ENCODE data around the gene NLRP10.

The NLRP10 gene

GRCh38 chr11:7964261-7964660 is 986 bp downstream of the NLRP10 start:
- no peaks in the 10 kb centered on the region for H3K4me1 ChIP-seq (ENCODE audit: insufficient read depth, insufficient read length)
- no peak for TF ChIP-seq ZNF274 (IDR thresholded peaks at IDR 0.05; ENCODE audit: low read depth, low read length)
- no peak for TF ChIP-seq SUZ12 (IDR thresholded peaks at IDR 0.05; ENCODE audit: extremely low read depth, insufficient read depth, insufficient read length)
- no peaks in the 10 kb centered on the region for H3K36me3 ChIP-seq (ENCODE audit: insufficient read depth, insufficient read length, low read length)
- H3K9ac ChIP-seq (ENCODE audit: insufficient read length, low read depth): no peak overlapping the region
- no peaks in the 10 kb centered on the region; the same call in 1 of the 2 replicates for H3K9me3 ChIP-seq (ENCODE audit: insufficient read depth, low read length)
- no peak for DNase-seq (ENCODE audit: low read depth, low spot score)
- no peaks in the 10 kb centered on the region for H3K27me3 ChIP-seq (ENCODE audit: insufficient read depth, insufficient read length)
- H3K4me3 ChIP-seq (ENCODE audit: insufficient read length, low read depth): no peak overlapping the region

DNA sequence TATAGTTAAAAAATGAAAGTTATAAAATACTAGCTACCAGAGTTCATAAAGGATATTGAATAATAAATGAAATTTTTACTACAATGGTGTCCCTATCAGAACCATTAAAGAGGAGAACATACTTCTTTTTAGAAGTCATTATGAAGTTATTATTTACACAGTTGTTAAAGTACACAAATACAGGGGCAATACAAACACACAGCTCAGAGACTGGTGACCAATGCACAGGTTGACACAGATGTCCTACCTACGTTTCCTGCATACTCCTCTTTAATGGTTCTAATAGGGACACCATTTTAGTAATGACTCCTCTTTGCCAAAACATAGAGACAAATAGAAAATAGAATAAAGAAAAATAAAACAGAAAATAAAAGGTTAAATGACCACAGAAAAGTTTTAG is 10.1 kb downstream of the NLRP10 start:
- Histone ChIP-seq H3K9ac (ENCODE audit: insufficient read length, low read depth) (no peak overlapping the region), H3K4me3 (ENCODE audit: insufficient read length, low read depth) (no peak overlapping the region), H3K27me3 (ENCODE audit: insufficient read depth, insufficient read length) (no peaks in the 10 kb centered on the region), H3K36me3 (ENCODE audit: insufficient read depth, insufficient read length, low read length) (no peaks in the 10 kb centered on the region), H3K4me1 (ENCODE audit: insufficient read depth, insufficient read length) (no peaks in the 10 kb centered on the region), H3K9me3 (ENCODE audit: insufficient read depth, low read length) (no peaks in the 10 kb centered on the region)
- no peak for DNase-seq (ENCODE audit: low read depth, low spot score)
- TF ChIP-seq ZNF274 (IDR thresholded peaks at IDR 0.05; ENCODE audit: low read depth, low read length): no peak
- TF ChIP-seq SUZ12 (IDR thresholded peaks at IDR 0.05; ENCODE audit: extremely low read depth, insufficient read depth, insufficient read length): no peak
- TF ChIP-seq YY1 (IDR thresholded peaks at IDR 0.05; ENCODE audit: insufficient read depth, insufficient read length): no peak

DNA sequence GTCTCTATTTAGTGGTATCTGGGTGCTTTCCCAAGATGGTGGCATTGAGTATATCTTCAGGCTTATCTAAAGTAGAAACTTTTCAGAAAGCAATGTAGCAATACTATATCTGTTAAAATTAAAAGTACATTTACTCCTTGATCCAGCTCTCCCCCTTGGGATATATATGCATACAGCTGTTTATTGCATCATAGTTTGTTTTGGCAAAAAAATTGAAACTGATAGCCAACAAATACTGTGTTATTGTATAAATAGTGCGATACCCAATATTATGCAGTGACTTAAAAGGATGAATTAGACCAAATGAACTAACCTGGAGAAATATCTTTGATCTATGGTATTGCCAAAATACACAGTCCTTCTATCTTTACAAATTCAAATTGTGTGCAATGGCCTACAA is 15.3 kb downstream of the NLRP10 start:
- H3K9me3 ChIP-seq (ENCODE audit: insufficient read depth, low read length): peaks cover 4% of the 10 kb centered on the region; the same call in 1 of the 2 replicates
- H3K4me1 ChIP-seq (ENCODE audit: insufficient read depth, insufficient read length): no peaks in the 10 kb centered on the region
- no peaks in the 10 kb centered on the region for H3K27me3 ChIP-seq (ENCODE audit: insufficient read depth, insufficient read length)
- TF ChIP-seq ZNF274 (IDR thresholded peaks at IDR 0.05; ENCODE audit: low read depth, low read length) (no peak), SUZ12 (IDR thresholded peaks at IDR 0.05; ENCODE audit: extremely low read depth, insufficient read depth, insufficient read length) (no peak), YY1 (IDR thresholded peaks at IDR 0.05; ENCODE audit: insufficient read depth, insufficient read length) (no peak)
- no peak overlapping the region for H3K9ac ChIP-seq (ENCODE audit: insufficient read length, low read depth)
- no peak overlapping the region for H3K4me3 ChIP-seq (ENCODE audit: insufficient read length, low read depth)
- no peak for DNase-seq (ENCODE audit: low read depth, low spot score)
- no peaks in the 10 kb centered on the region for H3K36me3 ChIP-seq (ENCODE audit: insufficient read depth, insufficient read length, low read length)

- Histone ChIP-seq H3K4me1 (ENCODE audit: insufficient read depth, insufficient read length) (no peaks in the 10 kb centered on the region), H3K36me3 (ENCODE audit: insufficient read depth, insufficient read length, low read length) (no peaks in the 10 kb centered on the region), H3K9ac (ENCODE audit: insufficient read length, low read depth) (no peak overlapping the region), H3K27me3 (ENCODE audit: insufficient read depth, insufficient read length) (no peaks in the 10 kb centered on the region), H3K4me3 (ENCODE audit: insufficient read length, low read depth) (no peak overlapping the region), H3K9me3 (ENCODE audit: insufficient read depth, low read length) (peaks cover 31% of the 10 kb centered on the region)
- DNase-seq (ENCODE audit: low read depth, low spot score): no peak
- TF ChIP-seq SUZ12 (IDR thresholded peaks at IDR 0.05; ENCODE audit: extremely low read depth, insufficient read depth, insufficient read length): no peak
- no peak for TF ChIP-seq ZNF274 (IDR thresholded peaks at IDR 0.05; ENCODE audit: low read depth, low read length)
- no peak for TF ChIP-seq YY1 (IDR thresholded peaks at IDR 0.05; ENCODE audit: insufficient read depth, insufficient read length)
Measured at GRCh38 chr11:7944123-7944522, 21.1 kb downstream of the NLRP10 start.

DNA sequence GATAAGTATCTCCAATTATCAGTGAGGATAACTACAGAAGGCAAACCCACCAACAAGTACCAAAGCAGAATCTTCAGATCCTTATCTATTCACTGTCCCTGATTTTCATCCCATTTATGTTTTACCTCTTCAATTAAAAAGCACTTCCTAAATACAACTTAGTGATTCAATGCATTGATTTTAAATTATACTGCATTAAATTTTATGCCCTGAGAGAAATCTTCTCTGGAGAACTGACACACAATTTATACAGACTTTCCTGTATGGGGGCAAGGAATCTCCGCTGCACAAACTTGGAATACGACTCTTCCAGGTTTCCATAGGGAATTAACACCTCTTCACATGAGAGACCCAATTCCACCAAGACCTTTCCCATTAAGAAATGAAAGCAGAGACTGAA is 23.6 kb downstream of the NLRP10 start, which contains the start of gene OR10A3:
Gene OR10A3, minus strand, starts transcription at position 101 of the 400 bp plus-strand sequence. CDS start 2,188 bp downstream, outside the sequence.
- H3K9me3 ChIP-seq (ENCODE audit: insufficient read depth, low read length): peaks cover 31% of the 10 kb centered on the region
- TF ChIP-seq SUZ12 (IDR thresholded peaks at IDR 0.05; ENCODE audit: extremely low read depth, insufficient read depth, insufficient read length) (no peak), ZNF274 (IDR thresholded peaks at IDR 0.05; ENCODE audit: low read depth, low read length) (no peak), YY1 (IDR thresholded peaks at IDR 0.05; ENCODE audit: insufficient read depth, insufficient read length) (no peak)
- no peaks in the 10 kb centered on the region for H3K27me3 ChIP-seq (ENCODE audit: insufficient read depth, insufficient read length)
- no peak within 1 kb of the TSS for H3K4me3 ChIP-seq (ENCODE audit: insufficient read length, low read depth)
- no peaks in the 10 kb centered on the region for H3K36me3 ChIP-seq (ENCODE audit: insufficient read depth, insufficient read length, low read length)
- no peak for DNase-seq (ENCODE audit: low read depth, low spot score)
- no peak within 1 kb of the TSS for H3K9ac ChIP-seq (ENCODE audit: insufficient read length, low read depth)
- no peaks in the 10 kb centered on the region for H3K4me1 ChIP-seq (ENCODE audit: insufficient read depth, insufficient read length)

GRCh38 chr11:7941146-7941545 is 24.1 kb downstream of the NLRP10 start:
- Histone ChIP-seq H3K36me3 (ENCODE audit: insufficient read depth, insufficient read length, low read length) (no peaks in the 10 kb centered on the region), H3K4me1 (ENCODE audit: insufficient read depth, insufficient read length) (no peaks in the 10 kb centered on the region), H3K27me3 (ENCODE audit: insufficient read depth, insufficient read length) (no peaks in the 10 kb centered on the region), H3K9me3 (ENCODE audit: insufficient read depth, low read length) (peaks cover 31% of the 10 kb centered on the region), H3K4me3 (ENCODE audit: insufficient read length, low read depth) (no peak overlapping the region), H3K9ac (ENCODE audit: insufficient read length, low read depth) (no peak overlapping the region)
- no peak for DNase-seq (ENCODE audit: low read depth, low spot score)
- TF ChIP-seq ZNF274 (IDR thresholded peaks at IDR 0.05; ENCODE audit: low read depth, low read length) (no peak), YY1 (IDR thresholded peaks at IDR 0.05; ENCODE audit: insufficient read depth, insufficient read length) (no peak), SUZ12 (IDR thresholded peaks at IDR 0.05; ENCODE audit: extremely low read depth, insufficient read depth, insufficient read length) (no peak)

DNA sequence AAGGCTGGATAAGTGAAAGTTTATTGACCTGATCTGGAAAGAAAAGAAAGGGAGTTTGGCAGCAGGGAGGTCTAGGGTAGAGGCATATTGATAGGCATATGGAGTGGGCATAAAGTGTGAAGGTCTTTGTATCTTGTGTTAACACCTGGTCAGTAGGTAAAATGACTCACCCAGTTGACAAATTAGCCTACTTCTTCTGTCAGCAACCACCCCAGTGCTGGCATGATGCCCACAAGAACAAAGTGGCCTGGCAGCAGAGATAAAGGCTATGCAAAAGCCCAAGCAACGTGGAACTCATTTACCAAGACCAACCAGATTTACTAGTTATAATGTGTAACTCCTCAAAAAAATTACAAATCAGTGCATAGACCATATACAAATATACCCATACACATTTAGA is 28.6 kb downstream of the NLRP10 start:
- H3K9ac ChIP-seq (ENCODE audit: insufficient read length, low read depth): no peak overlapping the region
- H3K4me1 ChIP-seq (ENCODE audit: insufficient read depth, insufficient read length): no peaks in the 10 kb centered on the region
- H3K4me3 ChIP-seq (ENCODE audit: insufficient read length, low read depth): no peak overlapping the region
- TF ChIP-seq SUZ12 (IDR thresholded peaks at IDR 0.05; ENCODE audit: extremely low read depth, insufficient read depth, insufficient read length) (no peak), YY1 (IDR thresholded peaks at IDR 0.05; ENCODE audit: insufficient read depth, insufficient read length) (no peak), ZNF274 (IDR thresholded peaks at IDR 0.05; ENCODE audit: low read depth, low read length) (no peak)
- no peaks in the 10 kb centered on the region for H3K36me3 ChIP-seq (ENCODE audit: insufficient read depth, insufficient read length, low read length)
- H3K9me3 ChIP-seq (ENCODE audit: insufficient read depth, low read length): no peaks in the 10 kb centered on the region
- no peaks in the 10 kb centered on the region for H3K27me3 ChIP-seq (ENCODE audit: insufficient read depth, insufficient read length)
- DNase-seq (ENCODE audit: low read depth, low spot score): no peak
